ENCODE results near the gene CLTC.
"Not testable (repeated sequence)": the region's sequence is repeated elsewhere in the genome, so short reads cannot be mapped to it uniquely, and the experiment has no call there.

The CLTC gene

DNA sequence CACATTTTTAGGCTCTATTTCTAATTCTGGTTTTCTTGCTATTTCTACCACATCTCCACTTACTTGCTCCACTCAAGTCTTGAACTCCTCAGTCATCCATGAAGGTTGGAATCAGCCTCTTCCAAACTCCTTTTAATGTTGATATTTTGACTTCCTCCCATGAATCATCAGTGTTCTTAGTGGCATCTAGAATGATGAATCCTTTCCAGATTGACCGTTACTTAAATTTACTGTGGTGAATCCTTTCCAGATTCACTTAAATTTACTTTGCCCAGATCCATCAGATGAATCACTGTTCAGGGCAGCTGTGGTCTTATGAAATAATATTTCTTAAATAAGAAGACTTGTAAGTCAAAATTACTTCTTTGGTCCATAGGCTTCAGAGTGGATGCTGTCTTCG lies 32.4 kb downstream of the CLTC start:
- no peaks in the 10 kb centered on the region for H3K4me1 ChIP-seq (ENCODE audit: insufficient read depth, low read length)
- H3K9me3 ChIP-seq (ENCODE audit: low read length), result no peaks in the 10 kb centered on the region
- H3K27me3 ChIP-seq (ENCODE audit: control insufficient read depth in 1 of 2, insufficient read depth in 2 of 2, low read length in 2 of 2), result no peaks in the 10 kb centered on the region
- no peak overlapping the region for H3K9ac ChIP-seq (ENCODE audit: low read length)
- peaks cover 58% of the 10 kb centered on the region for H3K36me3 ChIP-seq (ENCODE audit: insufficient read depth, low read length)
- H3K27ac ChIP-seq (ENCODE audit: low read depth, low read length), result no peak overlapping the region
- no peak overlapping the region for H3K4me3 ChIP-seq (ENCODE audit: low read depth in 1 of 2, low read length in 2 of 2)

DNA sequence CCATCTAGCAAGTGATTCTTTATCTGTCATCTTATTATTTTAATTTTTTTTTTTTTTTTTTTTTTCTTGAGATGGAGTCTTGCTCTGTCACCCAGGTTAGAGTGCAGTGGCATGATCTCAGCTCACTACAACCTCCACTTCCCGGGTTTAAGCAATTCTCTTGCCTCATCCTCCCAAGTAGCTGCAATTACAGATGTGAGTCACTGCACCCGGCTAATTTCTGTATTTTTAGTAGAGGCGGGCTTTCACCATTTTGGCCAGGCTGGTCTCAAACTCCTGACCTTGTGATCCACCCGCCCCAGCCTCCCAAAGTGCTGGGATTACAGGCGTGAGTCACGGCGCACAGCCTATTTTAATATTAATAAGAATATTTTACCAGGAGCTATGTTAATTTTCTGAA lies 36.9 kb downstream of the CLTC start:
- not testable (repeated sequence) for H3K4me3 ChIP-seq (ENCODE audit: low read depth in 1 of 2, low read length in 2 of 2); H3K27ac ChIP-seq (ENCODE audit: low read depth, low read length); H3K9me3 ChIP-seq (ENCODE audit: low read length); H3K27me3 ChIP-seq (ENCODE audit: control insufficient read depth in 1 of 2, insufficient read depth in 2 of 2, low read length in 2 of 2); H3K9ac ChIP-seq (ENCODE audit: low read length); H3K4me1 ChIP-seq (ENCODE audit: insufficient read depth, low read length)
- peaks cover 65% of the 10 kb centered on the region for H3K36me3 ChIP-seq (ENCODE audit: insufficient read depth, low read length)

DNA sequence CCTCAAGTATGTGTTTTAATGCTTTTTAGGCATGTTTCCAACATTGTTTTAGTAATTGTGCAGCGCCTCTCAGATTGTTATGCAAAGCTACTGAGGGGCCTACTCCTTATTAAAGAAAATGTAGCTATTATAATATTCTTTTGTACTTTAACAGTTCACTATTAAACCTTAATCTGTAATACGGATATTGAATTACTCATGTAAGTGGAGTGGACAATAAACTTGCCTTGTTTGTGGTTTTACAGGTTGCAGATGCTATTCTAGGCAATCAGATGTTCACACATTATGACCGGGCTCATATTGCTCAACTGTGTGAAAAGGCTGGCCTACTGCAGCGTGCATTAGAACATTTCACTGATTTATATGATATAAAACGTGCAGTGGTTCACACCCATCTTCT lies 46.5 kb downstream of the CLTC start:
- H3K4me3 ChIP-seq (ENCODE audit: low read depth in 1 of 2, low read length in 2 of 2), result no peak overlapping the region
- peaks cover 79% of the 10 kb centered on the region for H3K36me3 ChIP-seq (ENCODE audit: insufficient read depth, low read length)
- no peaks in the 10 kb centered on the region for H3K27me3 ChIP-seq (ENCODE audit: control insufficient read depth in 1 of 2, insufficient read depth in 2 of 2, low read length in 2 of 2)
- no peaks in the 10 kb centered on the region for H3K9me3 ChIP-seq (ENCODE audit: low read length)
- no peaks in the 10 kb centered on the region for H3K4me1 ChIP-seq (ENCODE audit: insufficient read depth, low read length)
- no peak overlapping the region for H3K9ac ChIP-seq (ENCODE audit: low read length)
- H3K27ac ChIP-seq (ENCODE audit: low read depth, low read length), result no peak overlapping the region

DNA sequence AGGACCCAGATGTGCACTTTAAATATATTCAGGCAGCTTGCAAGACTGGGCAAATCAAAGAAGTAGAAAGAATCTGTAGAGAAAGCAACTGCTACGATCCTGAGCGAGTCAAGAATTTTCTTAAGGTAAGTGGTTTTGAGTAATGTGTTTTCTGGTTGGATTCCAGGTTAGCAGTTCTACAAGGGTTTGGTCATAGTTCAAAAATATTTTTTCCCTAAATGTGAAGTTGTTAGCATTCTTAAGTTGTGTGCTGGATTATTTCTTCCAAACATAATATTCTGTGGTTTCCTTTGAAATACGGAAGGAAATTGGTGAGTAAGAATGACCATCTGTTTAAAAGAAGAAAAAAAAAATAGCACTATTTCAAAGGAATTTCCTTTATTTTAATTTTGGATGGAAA lies 49.1 kb downstream of the CLTC start:
- peaks cover 72% of the 10 kb centered on the region for H3K36me3 ChIP-seq (ENCODE audit: insufficient read depth, low read length)
- no peaks in the 10 kb centered on the region for H3K9me3 ChIP-seq (ENCODE audit: low read length)
- no peaks in the 10 kb centered on the region for H3K27me3 ChIP-seq (ENCODE audit: control insufficient read depth in 1 of 2, insufficient read depth in 2 of 2, low read length in 2 of 2)
- H3K27ac ChIP-seq (ENCODE audit: low read depth, low read length), result no peak overlapping the region
- H3K4me3 ChIP-seq (ENCODE audit: low read depth in 1 of 2, low read length in 2 of 2), result no peak overlapping the region
- no peaks in the 10 kb centered on the region for H3K4me1 ChIP-seq (ENCODE audit: insufficient read depth, low read length)
- no peak overlapping the region for H3K9ac ChIP-seq (ENCODE audit: low read length)

DNA sequence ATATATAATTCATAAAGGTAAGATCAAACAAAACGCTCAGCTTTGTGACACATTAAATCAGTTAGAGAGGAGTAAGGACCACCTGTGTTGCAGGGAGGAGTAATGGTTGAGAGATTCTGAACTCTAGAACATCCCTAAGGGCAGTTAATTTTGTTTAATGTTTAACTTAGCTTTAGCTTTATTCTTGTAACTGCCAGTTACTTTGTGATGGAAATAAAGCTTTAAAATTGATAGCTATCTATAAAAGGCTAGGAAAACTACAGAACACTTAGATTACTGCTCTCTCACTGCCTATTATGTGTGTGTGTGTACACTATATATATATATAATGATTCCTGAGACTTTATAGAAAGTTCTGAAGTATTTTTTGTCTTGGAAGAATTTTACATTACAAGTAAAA lies 49.7 kb downstream of the CLTC start:
- no peaks in the 10 kb centered on the region for H3K4me1 ChIP-seq (ENCODE audit: insufficient read depth, low read length)

DNA sequence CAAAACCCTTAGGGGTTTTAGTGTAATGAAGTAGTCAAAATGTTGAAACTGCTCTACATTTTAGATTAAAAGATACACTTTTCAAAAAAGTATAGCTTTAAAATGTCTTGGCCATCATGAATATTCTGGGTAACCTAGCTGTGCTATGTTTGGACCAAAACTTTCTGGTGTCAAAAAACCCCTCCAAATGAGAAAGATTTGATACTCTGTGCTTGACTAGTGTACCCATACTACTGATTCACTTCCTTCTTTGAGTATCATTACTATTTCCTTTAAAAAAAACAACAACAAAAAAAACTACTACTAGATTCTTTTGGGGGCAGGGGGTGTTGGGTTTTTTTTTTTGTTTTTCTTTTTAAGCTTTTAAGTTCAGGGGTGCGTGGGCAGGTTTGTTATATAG lies 50.2 kb downstream of the CLTC start:
- no peak overlapping the region for H3K9ac ChIP-seq (ENCODE audit: low read length)
- H3K4me1 ChIP-seq (ENCODE audit: insufficient read depth, low read length), result no peaks in the 10 kb centered on the region
- H3K27ac ChIP-seq (ENCODE audit: low read depth, low read length), result no peak overlapping the region
- H3K27me3 ChIP-seq (ENCODE audit: control insufficient read depth in 1 of 2, insufficient read depth in 2 of 2, low read length in 2 of 2), result no peaks in the 10 kb centered on the region
- no peaks in the 10 kb centered on the region for H3K9me3 ChIP-seq (ENCODE audit: low read length)
- H3K36me3 ChIP-seq (ENCODE audit: insufficient read depth, low read length), result peaks cover 72% of the 10 kb centered on the region
- H3K4me3 ChIP-seq (ENCODE audit: low read depth in 1 of 2, low read length in 2 of 2), result no peak overlapping the region

More for the DNA sequence above, 49.7 kb downstream of the CLTC start:
- H3K27ac ChIP-seq (ENCODE audit: low read depth, low read length), result no peak overlapping the region
- no peak overlapping the region for H3K4me3 ChIP-seq (ENCODE audit: low read depth in 1 of 2, low read length in 2 of 2)
- peaks cover 72% of the 10 kb centered on the region for H3K36me3 ChIP-seq (ENCODE audit: insufficient read depth, low read length)
- H3K9ac ChIP-seq (ENCODE audit: low read length), result no peak overlapping the region
- H3K9me3 ChIP-seq (ENCODE audit: low read length), result no peaks in the 10 kb centered on the region
- no peaks in the 10 kb centered on the region for H3K27me3 ChIP-seq (ENCODE audit: control insufficient read depth in 1 of 2, insufficient read depth in 2 of 2, low read length in 2 of 2)

DNA sequence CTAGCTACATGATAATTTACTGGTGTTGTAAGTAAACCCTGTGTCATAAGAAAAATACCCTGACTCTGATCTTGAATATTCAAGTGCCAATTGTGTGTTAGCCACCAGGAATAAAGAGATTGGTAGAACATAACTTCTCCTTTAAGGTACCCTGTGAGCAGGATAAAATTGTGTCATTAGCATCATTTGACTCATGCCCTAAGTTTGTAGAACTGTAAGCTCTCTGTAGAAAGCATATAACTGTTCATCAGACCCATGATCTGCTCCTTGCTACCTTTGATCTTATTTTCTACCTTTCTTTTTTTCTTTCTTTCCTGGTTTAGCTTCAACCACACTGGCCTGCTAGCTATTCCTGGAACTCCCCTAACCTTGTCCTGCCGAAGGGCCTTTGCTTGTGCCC lies 51.7 kb downstream of the CLTC start:
- Histone ChIP-seq H3K27me3 (ENCODE audit: control insufficient read depth in 1 of 2, insufficient read depth in 2 of 2, low read length in 2 of 2) (no peaks in the 10 kb centered on the region), H3K4me3 (ENCODE audit: low read depth in 1 of 2, low read length in 2 of 2) (no peak overlapping the region), H3K9me3 (ENCODE audit: low read length) (no peaks in the 10 kb centered on the region), H3K4me1 (ENCODE audit: insufficient read depth, low read length) (no peaks in the 10 kb centered on the region), H3K9ac (ENCODE audit: low read length) (no peak overlapping the region), H3K27ac (ENCODE audit: low read depth, low read length) (no peak overlapping the region), H3K36me3 (ENCODE audit: insufficient read depth, low read length) (peaks cover 79% of the 10 kb centered on the region)

DNA sequence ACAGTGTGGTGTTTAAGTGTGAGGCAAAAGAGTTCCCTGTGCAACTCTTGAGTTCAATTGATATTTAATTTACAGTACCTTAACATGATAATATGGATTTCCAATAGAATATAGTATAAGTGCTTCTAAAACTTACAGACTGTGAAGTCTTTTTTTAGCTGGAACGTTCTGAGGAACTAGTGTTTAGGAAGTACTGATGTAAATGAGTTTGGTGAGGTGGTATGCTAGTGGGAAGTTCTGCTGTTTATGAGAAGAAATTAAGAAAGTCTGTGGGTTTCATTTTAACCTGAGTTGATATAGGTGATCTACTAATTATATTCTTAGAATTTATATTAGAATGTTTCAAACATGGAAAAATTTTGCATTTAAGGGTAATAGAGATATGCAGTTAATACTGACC lies 55.5 kb downstream of the CLTC start:
- no peak overlapping the region for H3K27ac ChIP-seq (ENCODE audit: low read depth, low read length)
- H3K9ac ChIP-seq (ENCODE audit: low read length), result no peak overlapping the region
- peaks cover 81% of the 10 kb centered on the region for H3K36me3 ChIP-seq (ENCODE audit: insufficient read depth, low read length)
- no peaks in the 10 kb centered on the region for H3K9me3 ChIP-seq (ENCODE audit: low read length)
- H3K4me1 ChIP-seq (ENCODE audit: insufficient read depth, low read length), result no peaks in the 10 kb centered on the region
- no peak overlapping the region for H3K4me3 ChIP-seq (ENCODE audit: low read depth in 1 of 2, low read length in 2 of 2)
- H3K27me3 ChIP-seq (ENCODE audit: control insufficient read depth in 1 of 2, insufficient read depth in 2 of 2, low read length in 2 of 2), result no peaks in the 10 kb centered on the region

DNA sequence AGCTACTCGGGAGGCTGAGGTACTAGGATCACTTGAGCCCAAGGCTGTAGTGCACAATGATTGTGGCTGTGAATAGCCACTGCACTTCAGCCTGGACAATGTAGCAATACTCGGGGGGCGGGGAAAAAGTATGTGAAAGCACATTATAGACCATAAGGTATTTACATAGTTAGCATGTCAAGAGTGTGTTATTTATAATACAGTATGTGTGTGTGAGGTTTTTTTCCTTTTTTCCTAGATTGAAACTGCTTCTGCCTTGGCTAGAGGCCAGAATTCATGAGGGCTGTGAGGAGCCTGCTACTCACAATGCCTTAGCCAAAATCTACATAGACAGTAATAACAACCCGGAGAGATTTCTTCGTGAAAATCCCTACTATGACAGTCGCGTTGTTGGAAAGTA lies 57.0 kb downstream of the CLTC start:
- Histone ChIP-seq H3K4me3 (ENCODE audit: low read depth in 1 of 2, low read length in 2 of 2) (no peak overlapping the region), H3K27me3 (ENCODE audit: control insufficient read depth in 1 of 2, insufficient read depth in 2 of 2, low read length in 2 of 2) (no peaks in the 10 kb centered on the region), H3K9ac (ENCODE audit: low read length) (no peak overlapping the region), H3K9me3 (ENCODE audit: low read length) (no peaks in the 10 kb centered on the region), H3K27ac (ENCODE audit: low read depth, low read length) (no peak overlapping the region), H3K4me1 (ENCODE audit: insufficient read depth, low read length) (no peaks in the 10 kb centered on the region), H3K36me3 (ENCODE audit: insufficient read depth, low read length) (peaks cover 80% of the 10 kb centered on the region)

DNA sequence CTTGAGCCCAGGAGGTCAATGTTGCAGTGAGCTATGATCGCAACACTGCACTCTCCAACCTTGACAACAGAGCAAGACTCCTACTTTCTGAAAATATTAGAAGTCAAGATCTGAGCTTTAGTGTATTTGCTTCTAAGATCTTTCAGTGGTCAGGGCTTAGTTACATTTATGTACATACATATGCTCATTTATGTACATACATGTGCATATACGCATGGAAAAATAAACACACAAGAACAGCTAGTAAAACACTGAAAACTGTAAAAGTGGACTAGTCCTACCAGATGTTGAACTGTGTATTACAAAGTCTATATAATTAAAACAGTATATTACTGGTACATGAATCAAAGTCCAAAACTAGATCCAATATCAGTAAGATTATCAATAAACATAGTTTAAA lies 59.2 kb downstream of the CLTC start:
- Histone ChIP-seq H3K4me1 (ENCODE audit: insufficient read depth, low read length) (no peaks in the 10 kb centered on the region), H3K27ac (ENCODE audit: low read depth, low read length) (no peak overlapping the region), H3K9ac (ENCODE audit: low read length) (no peak overlapping the region), H3K9me3 (ENCODE audit: low read length) (no peaks in the 10 kb centered on the region), H3K27me3 (ENCODE audit: control insufficient read depth in 1 of 2, insufficient read depth in 2 of 2, low read length in 2 of 2) (no peaks in the 10 kb centered on the region), H3K4me3 (ENCODE audit: low read depth in 1 of 2, low read length in 2 of 2) (no peak overlapping the region), H3K36me3 (ENCODE audit: insufficient read depth, low read length) (peaks cover 87% of the 10 kb centered on the region)

DNA sequence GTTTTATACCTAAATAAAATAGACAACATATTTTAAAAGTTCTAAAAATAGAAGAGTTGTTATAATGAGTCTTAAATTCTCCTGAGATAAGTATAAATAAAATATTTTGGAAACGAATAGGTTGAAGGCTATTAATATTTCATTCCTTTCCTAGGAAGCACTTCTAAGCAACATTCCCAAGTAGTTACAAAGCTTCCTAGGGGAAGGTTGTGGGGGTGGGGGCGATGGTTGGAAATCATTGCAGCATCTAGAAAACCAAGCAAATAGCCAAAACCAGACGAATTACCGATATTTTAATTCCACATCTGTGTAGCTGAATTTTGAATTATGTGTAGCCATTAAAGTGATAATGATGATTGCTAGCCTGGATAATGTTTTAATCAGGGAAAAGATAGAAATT lies 60.6 kb downstream of the CLTC start:
- Histone ChIP-seq H3K9ac (ENCODE audit: low read length) (no peak overlapping the region), H3K4me3 (ENCODE audit: low read depth in 1 of 2, low read length in 2 of 2) (no peak overlapping the region), H3K27me3 (ENCODE audit: control insufficient read depth in 1 of 2, insufficient read depth in 2 of 2, low read length in 2 of 2) (no peaks in the 10 kb centered on the region), H3K36me3 (ENCODE audit: insufficient read depth, low read length) (peaks cover 84% of the 10 kb centered on the region), H3K9me3 (ENCODE audit: low read length) (no peaks in the 10 kb centered on the region), H3K4me1 (ENCODE audit: insufficient read depth, low read length) (no peaks in the 10 kb centered on the region), H3K27ac (ENCODE audit: low read depth, low read length) (no peak overlapping the region)

DNA sequence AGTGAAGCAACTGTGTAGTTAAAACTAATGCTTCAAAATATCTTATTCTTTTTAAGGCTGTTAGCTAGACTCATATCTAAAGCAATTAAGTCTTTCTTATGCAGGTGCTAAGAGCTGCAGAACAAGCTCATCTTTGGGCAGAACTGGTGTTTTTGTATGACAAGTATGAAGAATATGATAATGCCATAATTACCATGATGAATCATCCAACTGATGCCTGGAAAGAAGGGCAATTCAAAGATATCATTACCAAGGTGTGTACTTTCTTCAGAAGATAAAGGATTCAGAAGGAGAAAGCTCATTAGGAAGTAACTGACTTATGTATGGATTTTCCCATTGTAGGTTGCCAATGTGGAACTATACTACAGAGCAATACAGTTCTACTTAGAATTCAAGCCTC lies 63.6 kb downstream of the CLTC start:
- Histone ChIP-seq H3K4me3 (ENCODE audit: low read depth in 1 of 2, low read length in 2 of 2) (no peak overlapping the region), H3K4me1 (ENCODE audit: insufficient read depth, low read length) (no peaks in the 10 kb centered on the region), H3K36me3 (ENCODE audit: insufficient read depth, low read length) (peaks cover 75% of the 10 kb centered on the region), H3K27me3 (ENCODE audit: control insufficient read depth in 1 of 2, insufficient read depth in 2 of 2, low read length in 2 of 2) (no peaks in the 10 kb centered on the region), H3K27ac (ENCODE audit: low read depth, low read length) (no peak overlapping the region), H3K9me3 (ENCODE audit: low read length) (no peaks in the 10 kb centered on the region), H3K9ac (ENCODE audit: low read length) (no peak overlapping the region)
